GM10847 (cell line): ENCODE data around the gene DRAM1.

Source experiments
- POLR2A ChIP-seq: IDR thresholded peaks from 2 replicates; pipeline ENCODE4 v1.6.1; 2011; ENCODE audit not compliant: insufficient read length; ENCODE audit errors: extremely low read depth

The DRAM1 gene

GRCh38 chr12:101947316-101947715 is 69.9 kb downstream of the DRAM1 start:
- TF ChIP-seq POLR2A = no peak

- no peak for TF ChIP-seq POLR2A
Observed at GRCh38 chr12:101948365-101948764, 71.0 kb downstream of the DRAM1 start.

- no peak for TF ChIP-seq POLR2A
Observed at GRCh38 chr12:101951002-101951670, 73.8 kb downstream of the DRAM1 start.

DNA sequence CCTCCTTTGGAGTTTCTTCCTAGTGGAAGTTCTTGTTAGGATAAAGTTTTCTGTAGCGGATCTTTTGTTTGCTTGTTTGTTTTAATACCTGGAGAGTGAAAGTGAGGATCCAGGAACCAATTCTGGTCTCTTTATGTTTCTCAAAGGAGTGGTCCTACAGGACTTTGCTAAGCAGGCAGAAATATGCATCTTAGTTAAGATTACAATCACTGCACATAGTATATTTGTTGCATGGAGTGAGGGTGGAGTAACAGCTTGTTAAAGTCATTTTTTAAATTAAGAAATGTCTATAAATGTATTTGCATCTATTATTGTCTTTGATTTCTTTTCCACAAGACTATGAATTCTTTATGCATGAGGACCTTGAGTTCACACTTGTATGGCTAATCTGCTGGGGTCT is 76.7 kb downstream of the DRAM1 start:
- no peak for TF ChIP-seq POLR2A

- TF ChIP-seq POLR2A = no peak
Observed at GRCh38 chr12:101954676-101955075, 77.3 kb downstream of the DRAM1 start.

GRCh38 chr12:101957252-101957959 is 80.0 kb downstream of the DRAM1 start:
- TF ChIP-seq POLR2A = no peak

- TF ChIP-seq POLR2A = no peak
Observed at GRCh38 chr12:101959607-101960006, 82.2 kb downstream of the DRAM1 start.

DNA sequence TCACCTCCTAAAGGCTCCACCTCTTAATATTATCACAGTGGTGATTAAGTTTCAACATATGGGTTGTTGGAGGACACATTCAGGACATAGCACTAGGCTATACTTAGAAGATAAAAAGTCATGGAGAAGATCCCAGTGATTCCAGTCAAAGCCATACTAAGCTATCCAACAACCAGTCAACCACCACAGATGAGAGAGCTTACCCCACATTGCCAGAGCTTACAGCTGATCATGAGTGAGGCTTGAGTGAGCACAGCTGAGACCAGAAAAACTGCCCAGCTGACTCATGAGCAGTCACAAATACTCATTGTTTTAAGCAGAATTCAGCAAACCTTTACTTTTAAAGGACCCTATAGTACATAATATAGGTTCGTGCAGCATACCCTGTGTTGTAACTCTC is 85.1 kb downstream of the DRAM1 start:
- no peak for TF ChIP-seq POLR2A

DNA sequence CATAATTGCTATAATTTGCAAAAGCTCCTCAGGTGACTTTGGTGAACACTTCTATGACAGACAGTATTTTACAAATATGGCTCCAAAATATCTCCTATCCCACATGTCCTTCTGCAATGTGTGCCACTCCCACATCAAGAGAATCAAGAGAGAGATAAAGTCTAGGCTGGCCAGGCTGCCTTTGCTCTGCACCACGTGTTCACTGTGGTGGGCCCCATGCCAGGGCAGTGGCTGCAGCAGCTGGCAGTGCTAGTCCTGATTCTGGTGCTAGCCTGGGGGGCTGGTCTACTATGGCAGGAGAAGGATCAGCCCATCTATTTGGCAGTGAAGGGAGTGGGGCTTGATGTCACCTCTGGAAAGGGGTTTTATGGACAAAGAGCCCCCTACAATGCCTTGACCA is 86.3 kb downstream of the DRAM1 start:
- no peak for TF ChIP-seq POLR2A

GRCh38 chr12:101966496-101966895 is 89.1 kb downstream of the DRAM1 start:
- TF ChIP-seq POLR2A = no peak

- no peak for TF ChIP-seq POLR2A
Observed at GRCh38 chr12:101967506-101967905, 90.1 kb downstream of the DRAM1 start.

- no peak for TF ChIP-seq POLR2A
Observed at GRCh38 chr12:101968770-101969169, 91.4 kb downstream of the DRAM1 start.
